IMR-90 (cell line): ENCODE measurements around the gene MCF2L. TPM values are rescaled to one million over a fixed set of nuclear protein-coding genes. Genes with fewer than 3 reads are reported as not detected.

Experiments
- ATAC-seq: fragments of 200-7000 bp; cut with Tn5 transposase; 2 replicates; pipeline ENCODE4 v1.9.1; 2020; ENCODE audit warnings: low read depth, mild to moderate bottlenecking, moderate library complexity
- BruUV-seq: library from RNA; stranded (reverse); fragments of 400-500 nt; replicated peaks from 2 replicates; lab custom pipeline; 2021; lab: Mats Ljungman, UMichigan
- CTCF ChIA-PET: fragments of 300-600 bp; formaldehyde crosslinking; extraction: SDS; loops from one replicate; lab custom pipeline; 2021; ENCODE audit warnings: antibody characterized with exemption; lab: Yijun Ruan, JAX
- POLR2A ChIA-PET: fragments of 300-600 bp; sonication (Branson Sonifier 250); formaldehyde crosslinking; loops from one replicate; lab custom pipeline; 2022; ENCODE audit warnings: antibody characterized with exemption; ENCODE audit not compliant: unreplicated experiment; lab: Charles Lee
- DNase-seq: peaks from one replicate; pipeline ENCODE4 v3.0.0; 2013
- H2AFZ ChIP-seq: replicated peaks from 2 replicates; pipeline ENCODE3; 2013; ENCODE audit warnings: low read length, mild to moderate bottlenecking; ENCODE audit not compliant: poor library complexity
- H2AK5ac ChIP-seq: 2 replicates; pipeline ENCODE4 v1.6.1; 2013; ENCODE audit warnings: low read depth, low read length, inconsistent platforms
- H2AK9ac ChIP-seq: replicated peaks from 2 replicates; pipeline ENCODE3; 2013; ENCODE audit warnings: mild to moderate bottlenecking, low read depth, low read length, moderate library complexity; ENCODE audit not compliant: poor library complexity
- H2BK120ac ChIP-seq: 2 replicates; pipeline ENCODE4 v1.6.1; 2013; ENCODE audit warnings: low read depth, low read length, inconsistent platforms
- H2BK15ac ChIP-seq: 3 replicates; pipeline ENCODE4 v1.6.1; 2013; ENCODE audit warnings: low read depth, low read length, inconsistent platforms
- H2BK20ac ChIP-seq: 2 replicates; pipeline ENCODE4 v1.6.1; 2013; ENCODE audit warnings: low read depth, mild to moderate bottlenecking, inconsistent platforms, low read length, moderate library complexity
- H2BK5ac ChIP-seq: 2 replicates; pipeline ENCODE4 v1.6.1; 2013; ENCODE audit warnings: mild to moderate bottlenecking, low read depth, low read length, inconsistent platforms; ENCODE audit not compliant: poor library complexity, severe bottlenecking
- H3K14ac ChIP-seq: replicated peaks from 2 replicates; pipeline ENCODE4 v1.6.1; 2013; ENCODE audit warnings: low read depth, low read length, inconsistent platforms
- H3K18ac ChIP-seq: 2 replicates; pipeline ENCODE4 v1.6.1; 2013; ENCODE audit warnings: low read depth, low read length, control low read depth
- H3K23ac ChIP-seq: 2 replicates; pipeline ENCODE4 v1.6.1; 2013; ENCODE audit warnings: low read depth, low read length, inconsistent platforms
- H3K27ac ChIP-seq: 2 replicates; pipeline ENCODE4 v1.5.1; 2013; ENCODE audit warnings: mild to moderate bottlenecking, control low read depth, low read length; ENCODE audit not compliant: insufficient read depth
- H3K27me3 ChIP-seq: 2 replicates; pipeline ENCODE4 v1.6.1; 2013; ENCODE audit warnings: low read length; ENCODE audit not compliant: control insufficient read depth, insufficient read depth
- H3K36me3 ChIP-seq: 2 replicates; pipeline ENCODE4 v1.6.1; 2013; ENCODE audit warnings: low read length, mixed read lengths; ENCODE audit not compliant: control insufficient read depth, insufficient read depth
- H3K4ac ChIP-seq: 2 replicates; pipeline ENCODE4 v1.6.1; 2013; ENCODE audit warnings: low read depth, low read length, inconsistent platforms
- H3K4me1 ChIP-seq: 2 replicates; pipeline ENCODE4 v1.6.1; 2013; ENCODE audit warnings: low read length, mixed read lengths; ENCODE audit not compliant: control insufficient read depth, insufficient read depth
- H3K4me2 ChIP-seq: 2 replicates; pipeline ENCODE4 v1.6.1; 2013; ENCODE audit warnings: low read depth, mild to moderate bottlenecking, control low read depth, low read length, moderate library complexity
- H3K4me3 ChIP-seq: 2 replicates; pipeline ENCODE4 v1.5.1; 2013; ENCODE audit warnings: low read depth, mild to moderate bottlenecking, control low read depth, low read length, moderate library complexity; ENCODE audit not compliant: insufficient read depth
- H3K56ac ChIP-seq: 2 replicates; pipeline ENCODE4 v1.6.1; 2013; ENCODE audit warnings: low read length, inconsistent platforms; ENCODE audit not compliant: insufficient read depth; ENCODE audit errors: extremely low read depth
- H3K79me1 ChIP-seq, 2 experiments: 2 replicates each; pipeline ENCODE4 v1.6.1; 2013; ENCODE audit warnings: low read length in 2 of 2, inconsistent platforms in 1 of 2, low read depth in 1 of 2
- H3K9ac ChIP-seq: 2 replicates; pipeline ENCODE4 v1.6.1; 2013; ENCODE audit warnings: low read depth, low read length, control low read depth
- H3K9me1 ChIP-seq: 2 replicates; pipeline ENCODE4 v1.6.1; 2013; ENCODE audit warnings: low read length, inconsistent platforms; ENCODE audit not compliant: insufficient read depth
- H3K9me3 ChIP-seq: 2 replicates; pipeline ENCODE4 v1.6.1; 2013; ENCODE audit warnings: low read length; ENCODE audit not compliant: control insufficient read depth, insufficient read depth
- H4K20me1 ChIP-seq: 2 replicates; pipeline ENCODE4 v1.6.1; 2013; ENCODE audit warnings: low read length, inconsistent platforms; ENCODE audit not compliant: insufficient read depth
- H4K5ac ChIP-seq: 2 replicates; pipeline ENCODE4 v1.6.1; 2013; ENCODE audit warnings: mild to moderate bottlenecking, low read depth, low read length, control low read depth
- H4K8ac ChIP-seq, 2 experiments: 2 replicates each; pipeline ENCODE4 v1.6.1; 2013; ENCODE audit warnings: low read depth in 2 of 2, low read length in 2 of 2, control low read depth in 1 of 2, inconsistent platforms in 1 of 2
- H4K91ac ChIP-seq: 2 replicates; pipeline ENCODE4 v1.6.1; 2013; ENCODE audit warnings: low read depth, low read length, inconsistent platforms; ENCODE audit not compliant: insufficient read depth
- BHLHE40 ChIP-seq: fragments of 150-350 bp; IDR thresholded peaks from 2 replicates; pipeline ENCODE4 v1.6.1; 2016; ENCODE audit warnings: mild to moderate bottlenecking, low read depth, low read length
- CEBPB ChIP-seq: IDR thresholded peaks from 2 replicates; pipeline ENCODE4 v1.6.1; 2012; ENCODE audit warnings: low read depth, low read length, improper control_type of control experiment
- CHD1 ChIP-seq: IDR thresholded peaks from 2 replicates; pipeline ENCODE4 v1.6.1; 2012; ENCODE audit warnings: low read depth, low read length, improper control_type of control experiment
- FOS ChIP-seq: fragments of 150-350 bp; IDR thresholded peaks from 2 replicates; pipeline ENCODE4 v1.6.1; 2016; ENCODE audit warnings: low read depth, low read length
- MAFK ChIP-seq: IDR thresholded peaks from 2 replicates; pipeline ENCODE4 v1.6.1; 2012; ENCODE audit warnings: low read depth, low read length, improper control_type of control experiment
- MAZ ChIP-seq: IDR thresholded peaks from 2 replicates; pipeline ENCODE4 v1.6.1; 2012; ENCODE audit warnings: low read depth, mild to moderate bottlenecking, low read length, improper control_type of control experiment, moderate library complexity, borderline replicate concordance
- MXI1 ChIP-seq: IDR thresholded peaks from 2 replicates; pipeline ENCODE4 v1.6.1; 2012; ENCODE audit warnings: low read depth, mild to moderate bottlenecking, low read length, moderate library complexity, borderline replicate concordance
- NFE2L2 ChIP-seq: fragments of 150-350 bp; IDR thresholded peaks from 2 replicates; pipeline ENCODE4 v1.6.1; 2016; ENCODE audit warnings: low read depth, mild to moderate bottlenecking, low read length
- POLR2A ChIP-seq: IDR thresholded peaks from 2 replicates; pipeline ENCODE4 v1.6.1; 2012; ENCODE audit warnings: mild to moderate bottlenecking, low read depth, low read length
- RAD21 ChIP-seq: IDR thresholded peaks from 2 replicates; pipeline ENCODE4 v1.6.1; 2012; ENCODE audit warnings: low read length, improper control_type of control experiment
- RCOR1 ChIP-seq: IDR thresholded peaks from 2 replicates; pipeline ENCODE4 v1.6.1; 2012; ENCODE audit warnings: mild to moderate bottlenecking, low read length, improper control_type of control experiment; ENCODE audit not compliant: insufficient replicate concordance
- RFX5 ChIP-seq: IDR thresholded peaks from 2 replicates; pipeline ENCODE4 v1.8.0; 2012; ENCODE audit warnings: low read depth, mild to moderate bottlenecking, low read length, moderate library complexity
- SMC3 ChIP-seq: fragments of 150-350 bp; IDR thresholded peaks from 2 replicates; pipeline ENCODE4 v1.6.1; 2016; ENCODE audit warnings: low read depth, mild to moderate bottlenecking, antibody characterized with exemption, low read length, moderate library complexity
- USF2 ChIP-seq: fragments of 150-350 bp; IDR thresholded peaks from 2 replicates; pipeline ENCODE4 v1.6.1; 2017; ENCODE audit warnings: mild to moderate bottlenecking, antibody characterized with exemption, low read length, low read depth
- WGBS, 2 experiments: methylation state at CpG; one replicate each; pipeline versions ENCODE4 v1.1.5 to v1.1.7; 2013; ENCODE audit warnings: missing lambda C conversion rate in 2 of 2; ENCODE audit not compliant: insufficient read length in 1 of 2; ENCODE audit errors: extremely low coverage in 2 of 2; 5-methylcytosine and 5-hydroxymethylcytosine counted together
- dilution Hi-C: fragments of 300-500 bp; cut with HindIII; formaldehyde crosslinking; loops from one replicate; pipeline ENCODE4 v1.14.3; 2018; ENCODE audit warnings: low sequenced_read_pairs; ENCODE audit not compliant: unreplicated experiment
- in situ Hi-C: fragments of 300-500 bp; cut with MboI; formaldehyde crosslinking; loops from 3 replicates; pipeline ENCODE4 v1.14.3; 2019; ENCODE audit warnings: low sequenced_read_pairs, inconsistent platforms, mixed read lengths
- intact Hi-C: fragments of 100-400 bp; cut with micrococcal nuclease; formaldehyde crosslinking; loops from 2 replicates; pipeline ENCODE4 v1.10.0; 2022
- polyA plus RNA-seq, 3 experiments: library from polyadenylated mRNA; depleted of rRNA; stranded (reverse); fragments of >200 nt; gene quantifications; 2 replicates each; pipeline ENCODE4 v1.2.3, GENCODE V29; 2012; ENCODE audit warnings: low replicate concordance in 1 of 3
- total RNA-seq: library from RNA; depleted of rRNA; stranded (reverse); fragments of >200 nt; gene quantifications from 2 replicates; pipeline ENCODE4 v1.2.3, GENCODE V29; 2012
- TF ChIP-seq, protein P1 (sequence below): fragments of 150-350 bp; IDR thresholded peaks from 2 replicates; pipeline ENCODE4 v1.6.1; 2016; ENCODE audit warnings: low read depth, mild to moderate bottlenecking, low read length, moderate library complexity, borderline replicate concordance
- TF ChIP-seq, protein P2 (sequence below): conservative IDR thresholded peaks from 2 replicates; pipeline ENCODE4 v1.5.1; 2012; ENCODE audit warnings: mild to moderate bottlenecking, low read depth, low read length, improper control_type of control experiment

The MCF2L gene
- total and polyA plus RNA-seq, 2 of the 4 experiments (the other 2 are of a cell fraction), result 0.18 TPM; not detected in 1

DNA sequence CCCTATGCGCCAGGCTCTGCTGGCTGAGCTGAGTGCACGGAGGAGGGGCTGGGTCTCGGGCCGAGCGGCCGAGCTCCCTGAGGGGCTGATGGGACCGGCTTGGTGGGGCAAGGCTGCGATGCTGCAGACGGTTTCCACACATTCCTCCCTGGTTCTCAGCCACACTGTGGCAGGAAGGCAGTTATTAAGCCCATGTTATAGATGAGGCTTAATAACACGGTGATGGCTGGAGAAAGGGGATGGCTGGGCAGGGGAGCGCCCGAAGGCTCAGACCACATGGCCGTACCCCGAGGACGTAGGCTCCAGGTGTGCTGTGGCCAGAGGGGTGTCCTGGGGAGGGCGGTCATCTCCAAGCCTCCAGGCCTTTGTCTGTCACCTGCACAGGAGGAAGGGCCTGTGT, 58.6 kb downstream of the MCF2L start:
- Histone ChIP-seq H2BK15ac (no peak overlapping the region), H3K4me1 (no peaks in the 10 kb centered on the region), H2AK5ac (no peak overlapping the region), H3K56ac (no peak overlapping the region), H3K9me1 (no peaks in the 10 kb centered on the region), H4K8ac (no peak overlapping the region), H3K14ac (no peak overlapping the region), H2BK120ac (no peak overlapping the region), H2BK5ac (no peak overlapping the region), H3K4me3 (no peak overlapping the region), H3K27me3 (peaks cover 42% of the 10 kb centered on the region), H3K9ac (no peak overlapping the region), H3K9me3 (no peaks in the 10 kb centered on the region), H2BK20ac (no peak overlapping the region), H3K27ac (no peak overlapping the region), H4K20me1 (no peaks in the 10 kb centered on the region), H4K91ac (no peak overlapping the region), H3K36me3 (no peaks in the 10 kb centered on the region), H3K4me2 (no peak overlapping the region), H3K18ac (no peak overlapping the region), H3K79me1 (no peaks in the 10 kb centered on the region), H4K5ac (no peak overlapping the region), H2AK9ac (no peak overlapping the region), H2AFZ (no peak overlapping the region), H3K4ac (no peak overlapping the region), H3K23ac (no peak overlapping the region)
- WGBS, 2 experiments, result 84% methylated on average over 6 of the region's 16 CpGs; no CpG with 5 or more reads in 1 of the 2 experiments
- in situ Hi-C loops, result no loop called here
- no TSS peak for BruUV-seq
- no peak for TF ChIP-seq CHD1
- TF ChIP-seq BHLHE40, result no peak
- TF ChIP-seq SMC3, result no peak
- TF ChIP-seq USF2, result no peak
- no peak for TF ChIP-seq MAFK
- no peak for TF ChIP-seq FOS
- no peak for TF ChIP-seq CEBPB
- no peak for TF ChIP-seq MAZ
- TF ChIP-seq MXI1, result no peak
- TF ChIP-seq, protein P1, sequence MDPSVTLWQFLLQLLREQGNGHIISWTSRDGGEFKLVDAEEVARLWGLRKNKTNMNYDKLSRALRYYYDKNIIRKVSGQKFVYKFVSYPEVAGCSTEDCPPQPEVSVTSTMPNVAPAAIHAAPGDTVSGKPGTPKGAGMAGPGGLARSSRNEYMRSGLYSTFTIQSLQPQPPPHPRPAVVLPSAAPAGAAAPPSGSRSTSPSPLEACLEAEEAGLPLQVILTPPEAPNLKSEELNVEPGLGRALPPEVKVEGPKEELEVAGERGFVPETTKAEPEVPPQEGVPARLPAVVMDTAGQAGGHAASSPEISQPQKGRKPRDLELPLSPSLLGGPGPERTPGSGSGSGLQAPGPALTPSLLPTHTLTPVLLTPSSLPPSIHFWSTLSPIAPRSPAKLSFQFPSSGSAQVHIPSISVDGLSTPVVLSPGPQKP, result no peak
- TF ChIP-seq, protein P2, sequence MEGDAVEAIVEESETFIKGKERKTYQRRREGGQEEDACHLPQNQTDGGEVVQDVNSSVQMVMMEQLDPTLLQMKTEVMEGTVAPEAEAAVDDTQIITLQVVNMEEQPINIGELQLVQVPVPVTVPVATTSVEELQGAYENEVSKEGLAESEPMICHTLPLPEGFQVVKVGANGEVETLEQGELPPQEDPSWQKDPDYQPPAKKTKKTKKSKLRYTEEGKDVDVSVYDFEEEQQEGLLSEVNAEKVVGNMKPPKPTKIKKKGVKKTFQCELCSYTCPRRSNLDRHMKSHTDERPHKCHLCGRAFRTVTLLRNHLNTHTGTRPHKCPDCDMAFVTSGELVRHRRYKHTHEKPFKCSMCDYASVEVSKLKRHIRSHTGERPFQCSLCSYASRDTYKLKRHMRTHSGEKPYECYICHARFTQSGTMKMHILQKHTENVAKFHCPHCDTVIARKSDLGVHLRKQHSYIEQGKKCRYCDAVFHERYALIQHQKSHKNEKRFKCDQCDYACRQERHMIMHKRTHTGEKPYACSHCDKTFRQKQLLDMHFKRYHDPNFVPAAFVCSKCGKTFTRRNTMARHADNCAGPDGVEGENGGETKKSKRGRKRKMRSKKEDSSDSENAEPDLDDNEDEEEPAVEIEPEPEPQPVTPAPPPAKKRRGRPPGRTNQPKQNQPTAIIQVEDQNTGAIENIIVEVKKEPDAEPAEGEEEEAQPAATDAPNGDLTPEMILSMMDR, result no peak
- TF ChIP-seq RAD21, result no peak
- no peak for TF ChIP-seq RCOR1
- TF ChIP-seq RFX5, result no peak
- TF ChIP-seq NFE2L2, result no peak
- TF ChIP-seq POLR2A, result no peak
- ATAC-seq, result no peak
- intact Hi-C loops, result no loop called here
- POLR2A ChIA-PET, result no interaction called here
- dilution Hi-C loops, result no loop called here
- CTCF ChIA-PET, result interaction anchor here (1.0 kb wide), 1 partner anchor 95 kb away, joined by 3 read pairs; no protein-coding TSS in a partner anchor
- no peak for DNase-seq
